ENCODE data around the gene GLI1. TPM values are rescaled to one million over a fixed set of nuclear protein-coding genes. Genes with fewer than 3 reads are reported as not detected.

GLI1 gene
- total and polyA plus RNA-seq, 2 of the 13 experiments (the other 11 are each of a cell fraction or from before 2014, with no cell fraction given), result 0.09 to 0.20 TPM

GRCh38 chr12:57430931-57431566 lies 28.5 kb upstream of the GLI1 start, which contains the start of gene R3HDM2 (continued):
- peak; percentile 57 for TF ChIP-seq ISL2 (CRISPR knock-in tag; IDR thresholded peaks at IDR 0.05)
- peak; percentile 84 for TF ChIP-seq ATF1 (CRISPR knock-in tag; IDR thresholded peaks at IDR 0.05)
- 0 out of 2 replicates have a peak, but pooled peaks have one; percentile 25 for TF ChIP-seq SIN3A (IDR thresholded peaks at IDR 0.05; ENCODE audit: borderline replicate concordance, low read depth, low read length)
- peak in 1 of 2 experiments; percentile 35; a peak in 1 of 4 replicates for TF ChIP-seq REST (IDR thresholded peaks at IDR 0.05; ENCODE audit: borderline replicate concordance in 1 of 2, low read depth in 1 of 2, low read length in 2 of 2)
- peak; percentile 80; the same call in 1 of the 2 replicates for TF ChIP-seq ZNF614 (CRISPR knock-in tag; IDR thresholded peaks at IDR 0.05; ENCODE audit: borderline replicate concordance)
- no peak for TF ChIP-seq JUN (CRISPR knock-in tag; IDR thresholded peaks at IDR 0.05)
- TF ChIP-seq GLI4 (CRISPR knock-in tag; IDR thresholded peaks at IDR 0.05; ENCODE audit: borderline replicate concordance), result no peak
- TF ChIP-seq ZUFSP (CRISPR knock-in tag; IDR thresholded peaks at IDR 0.05; ENCODE audit: borderline replicate concordance), result no peak
- TF ChIP-seq ZMYM4 (CRISPR knock-in tag; IDR thresholded peaks at IDR 0.05), result peak; percentile 68
- TF ChIP-seq ZNF275 (CRISPR knock-in tag; IDR thresholded peaks at IDR 0.05; ENCODE audit: borderline replicate concordance), result 0 out of 2 replicates have a peak, but pooled peaks have one; percentile 51
- no peak for TF ChIP-seq ZNF446 (CRISPR knock-in tag; IDR thresholded peaks at IDR 0.05)
- peak in 1 of 2 experiments; percentile 18; a peak in 1 of 4 replicates for TF ChIP-seq EP300 (IDR thresholded peaks at IDR 0.05; ENCODE audit: low read depth in 2 of 2, low read length in 2 of 2)
- TF ChIP-seq EP300 (CRISPR knock-in tag; IDR thresholded peaks at IDR 0.05; ENCODE audit: borderline replicate concordance), result no peak
- no peak for TF ChIP-seq TERF1 (CRISPR knock-in tag; IDR thresholded peaks at IDR 0.05)
- no peak for TF ChIP-seq ZNF251 (CRISPR knock-in tag; IDR thresholded peaks at IDR 0.05)
- peak; percentile 86 for TF ChIP-seq ZGPAT (CRISPR knock-in tag; IDR thresholded peaks at IDR 0.05)
- peak; percentile 95 for TF ChIP-seq ZFX (CRISPR knock-in tag; IDR thresholded peaks at IDR 0.05; ENCODE audit: low read depth)
- TF ChIP-seq MXD1 (CRISPR knock-in tag; IDR thresholded peaks at IDR 0.05), result peak; percentile 87
- TF ChIP-seq DR1 (CRISPR knock-in tag; IDR thresholded peaks at IDR 0.05), result peak; percentile 74

Measured in HepG2 (cell line).